ENCODE measurements around the gene LMNA.
"Not testable (repeated sequence)": the region's sequence is repeated elsewhere in the genome, so short reads cannot be mapped to it uniquely, and the experiment has no call there.

LMNA gene

GRCh38 chr1:156122086-156122485 is 7.6 kb downstream of the LMNA start:
- no peak for DNase-seq (ENCODE audit: low read depth)

GRCh38 chr1:156122519-156123355 is 8.2 kb downstream of the LMNA start:
- DNase-seq (ENCODE audit: low read depth): no peak

GRCh38 chr1:156123356-156124196 is 9.1 kb downstream of the LMNA start:
- peak; percentile 55 for DNase-seq (ENCODE audit: low read depth)

GRCh38 chr1:156124557-156125483 is 10.3 kb downstream of the LMNA start:
- DNase-seq (ENCODE audit: low read depth): no peak

GRCh38 chr1:156125544-156125943 is 11.0 kb downstream of the LMNA start:
- DNase-seq (ENCODE audit: low read depth): not testable (repeated sequence)

GRCh38 chr1:156126043-156126629 is 11.6 kb downstream of the LMNA start:
- DNase-seq (ENCODE audit: low read depth): peak; percentile 51

- DNase-seq (ENCODE audit: low read depth): peak; percentile 65
Observed at GRCh38 chr1:156126630-156127534, 12.4 kb downstream of the LMNA start.

- DNase-seq (ENCODE audit: low read depth): no peak
Observed at GRCh38 chr1:156128308-156128653, 13.8 kb downstream of the LMNA start.

- DNase-seq (ENCODE audit: low read depth): no peak
Observed at GRCh38 chr1:156128654-156129597, 14.4 kb downstream of the LMNA start.

GRCh38 chr1:156129687-156130577 is 15.4 kb downstream of the LMNA start:
- peak; percentile 64 for DNase-seq (ENCODE audit: low read depth)

- DNase-seq (ENCODE audit: low read depth): no peak
Observed at GRCh38 chr1:156130578-156130942, 16.0 kb downstream of the LMNA start.

- no peak for DNase-seq (ENCODE audit: low read depth)
Observed at GRCh38 chr1:156134716-156135435, 20.4 kb downstream of the LMNA start.

- no peak for DNase-seq (ENCODE audit: low read depth)
Observed at GRCh38 chr1:156135930-156136871, 21.7 kb downstream of the LMNA start.

GRCh38 chr1:156136970-156137483 is 22.5 kb downstream of the LMNA start:
- DNase-seq (ENCODE audit: low read depth): no peak

GRCh38 chr1:156138458-156138867 is 24.0 kb downstream of the LMNA start:
- no peak for DNase-seq (ENCODE audit: low read depth)

Data from activated gamma-delta T cell treated with anti-CD3 and anti-CD28 coated beads, Interleukin-2, amount 50 U/mL, for 16 hours (primary cell).